RPMI7951 (cell line): Measurements from ENCODE around the gene MYL5. TPM values are rescaled to one million over a fixed set of nuclear protein-coding genes. Genes with fewer than 3 reads are reported as not detected.
"Not testable (repeated sequence)": the region's sequence is repeated elsewhere in the genome, so short reads cannot be mapped to it uniquely, and the experiment has no call there.

ENCODE experiments used
- DNase-seq: peaks from one replicate; pipeline ENCODE4 v3.0.0-alpha.2; 2012; ENCODE audit warnings: low read depth
- total RNA-seq: library from RNA; depleted of rRNA; stranded (reverse); fragments of >200 nt; shearing (Covaris generic); gene quantifications from 2 replicates; pipeline ENCODE4 v1.2.3, GENCODE V29; 2014

The MYL5 gene
- total RNA-seq, 1 experiment from 2014 or later = 3.2 TPM

DNA sequence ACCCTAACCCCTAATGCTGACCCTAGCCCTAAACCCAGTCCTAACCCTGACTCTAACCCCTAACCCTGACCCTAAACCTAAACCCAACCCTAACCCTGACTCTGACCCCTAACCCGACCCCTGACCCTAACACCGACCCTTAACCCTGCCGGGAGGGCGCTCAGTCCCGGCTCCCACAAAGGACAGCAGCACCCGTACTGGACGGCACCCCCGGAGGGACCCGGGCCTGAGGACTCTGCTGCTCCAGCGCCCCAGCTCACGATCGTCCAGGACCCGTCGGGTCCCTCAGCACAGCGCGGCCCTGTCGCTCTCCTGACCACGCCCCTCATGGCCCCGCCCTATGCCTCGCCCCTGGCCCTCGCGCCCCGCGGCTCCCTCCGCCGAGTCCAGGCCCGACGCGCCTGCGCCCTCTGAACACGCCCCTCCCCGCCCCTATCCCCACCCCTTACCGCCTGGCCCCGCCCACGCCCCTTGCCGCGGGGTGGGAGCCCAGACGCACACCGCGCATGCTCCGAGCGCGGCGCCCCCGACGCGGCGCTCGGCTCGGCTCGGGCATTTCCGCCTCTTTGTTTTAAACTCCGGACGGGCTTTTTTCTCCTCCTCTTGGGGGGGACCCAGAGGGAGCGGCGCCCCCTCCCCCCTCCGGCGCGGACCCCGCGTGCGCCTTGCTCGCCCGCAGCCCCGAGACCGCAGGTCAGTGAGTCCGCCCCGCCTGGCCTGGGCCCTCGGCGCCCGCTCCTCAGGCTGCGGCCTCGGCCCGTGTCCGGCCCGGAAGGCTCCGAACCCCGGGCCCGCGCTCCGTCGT, 31.1 kb downstream of the MYL5 start, which contains the start of gene PCGF3:
TSS of gene PCGF3 (plus strand) at position 555 of the 805 bp plus-strand sequence. CDS start 27,849 bp downstream, outside the sequence.
- DNase-seq = peak; percentile 86

DNA sequence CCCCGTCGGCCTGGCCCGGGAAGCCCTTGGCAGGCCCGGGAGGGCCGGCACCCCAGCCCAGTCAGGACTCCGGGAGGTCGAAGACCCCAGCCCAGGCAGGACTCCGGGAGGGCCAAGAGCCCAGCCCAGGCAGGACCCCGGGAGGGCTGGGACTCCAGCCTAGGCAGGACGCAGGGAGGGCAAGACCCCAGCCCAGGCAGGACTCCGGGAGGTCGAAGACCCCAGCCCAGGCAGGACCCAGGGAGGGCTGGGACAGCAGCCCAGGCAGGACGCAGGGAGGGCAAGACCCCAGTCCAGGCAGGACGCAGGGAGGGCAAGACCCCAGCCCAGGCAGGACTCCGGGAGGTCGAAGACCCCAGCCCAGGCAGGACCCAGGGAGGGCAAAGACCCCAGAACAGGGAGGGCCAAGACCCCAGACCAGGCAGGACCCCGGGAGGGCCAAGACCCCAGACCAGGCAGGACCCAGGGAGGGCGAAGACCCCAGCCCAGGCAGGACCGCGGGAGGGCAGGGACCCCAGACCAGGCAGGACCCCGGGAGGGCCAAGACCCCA, 31.8 kb downstream of the MYL5 start:
- not testable (repeated sequence) for DNase-seq

DNA sequence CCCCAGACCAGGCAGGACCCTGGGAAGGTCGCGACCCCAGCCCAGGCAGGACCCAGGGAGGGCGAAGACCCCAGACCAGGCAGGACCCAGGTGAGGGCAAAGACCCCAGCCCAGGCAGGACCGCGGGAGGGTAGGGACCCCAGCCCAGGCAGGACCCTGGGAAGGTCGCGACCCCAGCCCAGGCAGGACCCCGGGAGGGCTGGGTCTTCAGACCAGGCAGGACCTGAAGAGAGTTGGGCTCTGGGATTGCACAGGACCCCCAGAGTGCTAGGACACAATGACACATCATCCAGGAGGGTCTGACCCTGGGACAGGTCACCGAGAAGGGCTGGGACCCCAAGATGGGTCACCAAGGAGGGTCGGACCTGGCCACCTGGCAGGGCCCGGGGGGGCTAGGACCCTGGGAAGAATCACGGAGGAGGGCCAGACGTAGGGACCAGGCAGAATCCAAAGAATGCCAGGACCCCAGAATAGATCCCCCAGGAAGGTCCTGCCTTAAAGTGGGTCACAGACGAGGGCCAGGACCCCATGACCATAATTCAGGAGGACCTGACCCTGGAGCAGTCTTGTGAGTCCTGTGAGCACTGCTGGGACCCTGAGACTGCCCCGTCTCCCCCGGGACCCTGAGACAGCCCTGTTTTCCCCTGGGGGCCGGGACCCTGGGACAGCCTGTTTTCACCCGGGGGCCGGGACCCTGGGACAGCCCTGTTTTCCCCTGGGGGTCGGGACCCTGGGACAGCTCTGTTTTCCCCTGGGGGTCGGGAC, 32.7 kb downstream of the MYL5 start:
- no peak for DNase-seq

DNA sequence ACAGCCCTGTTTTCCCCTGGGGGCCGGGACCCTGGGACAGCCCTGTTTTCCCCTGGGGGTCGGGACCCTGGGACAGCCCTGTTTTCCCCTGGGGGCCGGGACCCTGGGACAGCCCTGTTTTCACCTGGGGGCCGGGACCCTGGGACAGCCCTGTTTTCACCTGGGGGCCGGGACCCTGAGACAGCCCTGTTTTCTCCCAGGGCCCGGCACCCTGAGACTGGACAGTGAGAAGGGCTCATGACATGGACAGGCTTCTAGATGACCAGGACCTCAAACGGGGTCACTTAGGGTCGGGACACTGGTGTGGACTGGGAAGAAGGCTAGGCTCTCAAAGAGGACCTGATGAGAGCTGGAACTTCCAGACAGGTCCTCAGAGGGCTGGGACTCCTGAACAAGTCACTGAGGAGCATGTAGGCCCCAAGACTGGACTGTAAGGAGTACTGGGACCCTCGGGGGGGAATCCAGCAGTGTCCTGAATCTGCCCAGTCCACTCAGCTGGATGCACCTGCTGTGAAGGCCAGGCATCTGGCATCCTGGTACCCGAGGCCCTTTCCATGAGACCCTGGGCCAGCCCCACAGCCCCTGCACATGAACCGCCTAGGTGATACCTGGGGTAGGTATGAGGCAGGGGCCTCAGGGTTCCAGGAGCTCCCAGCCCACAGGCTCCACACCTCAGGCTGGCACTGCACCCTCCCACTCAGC, 33.7 kb downstream of the MYL5 start:
- DNase-seq = no peak

DNA sequence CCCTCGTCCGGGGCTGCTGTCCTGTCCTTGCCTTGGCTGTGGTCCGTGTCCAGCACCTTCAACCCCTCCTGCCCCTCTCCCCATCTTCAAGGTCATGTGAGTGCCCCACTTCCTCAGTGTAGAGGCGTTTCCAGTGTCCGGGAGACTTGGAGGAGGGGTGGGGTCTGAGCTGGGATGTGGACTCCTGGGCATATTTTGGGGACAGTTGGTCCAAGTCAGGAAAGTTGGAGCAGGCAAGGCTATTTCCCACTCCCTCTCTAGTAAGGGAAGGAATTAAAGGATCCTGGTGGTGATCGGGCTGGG, 34.2 kb downstream of the MYL5 start:
- no peak for DNase-seq

DNA sequence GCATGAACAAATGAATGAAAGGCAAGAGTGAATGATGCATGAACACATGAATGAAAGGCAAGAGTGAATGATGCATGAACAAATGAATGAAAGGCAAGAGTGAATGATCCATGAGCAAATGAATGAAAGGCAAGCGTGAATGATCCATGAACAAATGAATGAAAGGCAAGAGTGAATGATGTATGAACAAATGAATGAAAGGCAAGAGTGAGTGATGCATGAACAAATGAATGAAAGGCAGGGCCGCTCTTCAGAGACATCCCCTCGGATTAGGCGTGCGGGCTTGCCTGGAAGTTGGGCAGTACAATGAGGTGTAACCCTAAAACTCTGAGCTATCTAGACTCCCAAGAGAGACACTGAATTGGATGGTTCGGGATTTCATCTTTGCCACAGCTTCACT, 35.0 kb downstream of the MYL5 start:
- DNase-seq = no peak

DNA sequence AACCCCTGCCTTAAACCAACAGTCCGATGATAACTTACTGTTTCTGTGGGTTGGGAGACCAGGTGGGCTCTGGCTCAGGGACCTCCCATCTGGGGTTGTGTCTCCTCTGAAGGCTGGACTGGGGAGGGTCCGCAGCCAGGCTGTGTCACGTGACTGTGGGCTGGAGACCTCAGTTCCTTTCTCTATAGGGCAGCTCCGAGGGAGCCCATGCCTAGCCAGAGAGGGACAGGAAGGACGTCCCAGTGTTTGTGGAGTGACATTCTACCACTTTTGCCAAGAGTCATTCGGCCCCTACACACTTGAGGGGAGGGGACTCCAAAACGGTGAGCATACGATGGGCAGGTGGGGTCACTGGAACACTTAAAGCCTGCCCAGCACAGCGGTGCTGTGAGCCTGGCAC, 35.8 kb downstream of the MYL5 start:
- DNase-seq = no peak

DNA sequence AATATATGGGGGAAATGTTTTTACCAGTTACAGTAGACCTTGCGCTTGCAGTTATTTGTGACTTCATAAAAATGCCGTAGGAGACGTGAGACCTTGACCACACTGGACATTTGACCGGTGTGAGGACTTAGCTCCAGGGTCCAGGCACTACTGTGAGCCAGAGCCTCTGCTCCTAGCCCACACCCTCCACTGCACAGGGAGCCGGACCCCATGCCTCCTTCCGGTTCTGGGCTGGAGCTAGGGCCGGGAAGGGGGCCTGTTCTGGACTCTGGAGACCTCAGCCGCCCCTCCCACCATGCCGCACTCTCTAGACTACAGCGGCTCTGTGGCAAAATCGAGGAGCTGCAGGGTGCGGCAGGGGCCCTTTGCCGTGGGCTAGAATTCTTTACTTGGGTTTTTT, 36.6 kb downstream of the MYL5 start:
- no peak for DNase-seq

DNA sequence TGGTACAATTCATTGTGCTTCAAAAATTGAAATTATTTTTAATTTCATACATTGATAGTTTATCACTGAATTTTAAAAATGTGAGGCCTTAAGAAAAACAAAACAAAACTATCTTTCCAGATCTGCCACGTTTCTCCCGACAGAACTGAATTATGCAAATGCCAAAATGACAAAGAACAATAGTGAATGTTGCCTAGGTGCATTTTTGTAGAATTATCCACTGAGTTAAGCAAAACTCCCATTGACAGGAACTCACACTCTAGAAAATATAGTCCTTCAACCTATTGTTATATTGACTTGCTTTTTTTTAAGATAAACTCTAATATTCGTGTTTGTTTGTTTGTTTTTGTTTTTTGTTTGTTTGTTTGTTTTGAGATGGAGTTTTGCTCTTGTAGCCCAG, 37.8 kb downstream of the MYL5 start:
- DNase-seq = no peak

DNA sequence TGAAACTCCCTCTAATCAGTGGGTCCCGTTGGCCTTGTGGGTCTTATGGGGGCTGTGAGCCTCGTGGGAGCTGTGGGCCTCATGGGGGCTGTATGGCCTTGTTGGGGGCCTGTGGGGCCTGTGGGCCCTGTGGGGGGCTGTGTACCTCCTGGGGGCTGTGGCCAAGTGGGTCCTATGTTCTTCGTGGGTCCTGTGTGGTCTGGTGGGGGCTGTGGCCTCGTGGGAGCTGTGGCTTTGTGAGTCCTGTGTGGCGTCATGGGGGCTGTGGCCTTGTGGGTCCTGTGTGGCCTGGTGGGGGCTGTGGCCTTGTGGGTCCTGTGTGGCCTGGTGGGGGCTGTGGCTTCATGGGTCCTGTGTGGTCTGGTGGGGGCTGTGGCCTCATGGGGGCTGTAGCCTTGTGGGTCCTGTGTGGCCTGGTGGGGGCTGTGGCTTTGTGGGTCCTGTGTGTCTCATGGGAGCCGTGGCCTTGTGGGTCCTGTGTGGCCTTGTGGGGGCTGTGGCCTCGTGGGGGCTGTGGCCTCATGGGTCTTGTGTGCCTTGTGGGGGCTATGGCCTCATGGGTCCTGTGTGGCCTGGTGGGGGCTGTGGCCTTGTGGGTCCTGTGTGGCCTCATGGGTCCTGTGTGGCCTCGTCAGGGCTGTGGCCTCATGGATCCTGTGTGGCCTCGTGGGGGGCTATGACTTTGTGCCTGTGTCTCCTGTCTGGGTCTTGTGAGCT, 38.7 kb downstream of the MYL5 start:
- no peak for DNase-seq

DNA sequence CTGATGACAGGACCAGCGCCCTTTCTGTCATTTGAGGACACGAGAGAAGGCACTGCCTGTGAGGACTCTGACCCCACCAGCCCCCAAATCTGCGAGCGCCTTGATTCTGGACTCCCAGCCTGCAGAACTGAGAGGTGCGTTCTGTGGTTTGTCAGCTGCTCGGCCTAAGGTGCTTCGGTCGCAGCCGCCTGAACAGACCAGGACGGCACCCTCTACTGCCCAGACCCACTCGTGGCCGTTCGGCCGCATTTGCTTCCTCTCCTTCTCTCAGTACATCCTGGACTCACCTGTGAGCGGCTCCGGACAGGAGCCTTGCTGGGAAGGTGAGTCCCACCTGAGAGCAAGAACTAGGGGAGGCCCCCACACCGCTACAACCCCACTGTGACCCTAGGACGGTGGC, 39.7 kb downstream of the MYL5 start:
- DNase-seq = no peak

DNA sequence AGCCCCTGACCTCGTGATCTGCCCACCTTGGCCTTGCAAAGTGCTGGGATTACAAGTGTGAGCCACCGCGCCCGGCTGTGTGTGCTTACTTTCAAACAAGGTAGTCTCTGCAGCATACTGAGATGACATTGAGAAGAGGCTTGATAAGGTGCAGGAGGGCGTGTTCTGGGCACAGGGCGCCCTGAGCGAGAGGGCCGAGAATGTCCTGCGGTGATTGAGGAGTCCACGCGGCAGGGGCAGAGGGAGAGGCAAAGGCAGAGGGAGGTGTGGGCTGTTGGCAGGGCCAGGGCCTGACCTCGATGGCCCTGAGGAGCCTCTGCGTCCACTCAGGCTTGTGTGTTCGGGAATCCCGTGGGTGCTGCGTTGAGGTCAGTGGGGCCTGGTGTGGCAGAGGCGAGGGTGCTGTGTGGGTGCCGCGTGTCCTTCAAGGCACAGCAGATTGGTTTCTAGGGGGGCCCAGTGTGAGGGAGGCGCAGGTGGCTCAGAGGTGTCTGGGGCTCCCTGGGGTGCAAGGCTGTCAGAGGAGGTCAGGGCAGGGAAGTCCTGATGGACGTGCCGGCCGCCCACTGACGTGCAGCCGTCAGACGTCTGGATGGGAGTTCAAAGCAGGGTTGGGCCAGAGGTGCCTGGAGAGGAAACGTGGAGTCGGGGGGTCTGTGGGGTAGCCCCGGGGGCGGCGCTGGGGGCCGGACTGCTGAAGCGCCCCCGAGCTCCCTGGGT, 43.4 kb downstream of the MYL5 start:
- DNase-seq = no peak

DNA sequence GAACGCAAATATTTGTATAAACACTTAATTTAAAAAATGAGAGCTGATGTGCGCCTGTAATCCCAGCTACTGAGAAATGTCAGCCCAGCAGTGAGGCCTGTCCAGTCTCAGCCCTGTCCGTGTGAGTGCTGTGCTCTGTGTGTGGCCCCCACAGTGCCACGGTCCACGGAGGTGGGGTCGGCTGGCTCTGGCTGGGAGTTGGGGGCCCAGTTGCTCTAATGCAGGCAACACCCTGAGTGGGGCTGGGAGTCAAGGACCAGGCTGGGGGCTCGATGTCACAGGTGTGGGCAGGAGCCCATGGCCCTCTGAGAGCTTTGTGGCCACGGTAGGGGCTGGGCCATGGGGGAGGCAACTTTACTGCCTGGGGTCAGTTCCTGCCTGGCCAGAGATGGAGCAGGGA, 44.1 kb downstream of the MYL5 start:
- no peak for DNase-seq

DNA sequence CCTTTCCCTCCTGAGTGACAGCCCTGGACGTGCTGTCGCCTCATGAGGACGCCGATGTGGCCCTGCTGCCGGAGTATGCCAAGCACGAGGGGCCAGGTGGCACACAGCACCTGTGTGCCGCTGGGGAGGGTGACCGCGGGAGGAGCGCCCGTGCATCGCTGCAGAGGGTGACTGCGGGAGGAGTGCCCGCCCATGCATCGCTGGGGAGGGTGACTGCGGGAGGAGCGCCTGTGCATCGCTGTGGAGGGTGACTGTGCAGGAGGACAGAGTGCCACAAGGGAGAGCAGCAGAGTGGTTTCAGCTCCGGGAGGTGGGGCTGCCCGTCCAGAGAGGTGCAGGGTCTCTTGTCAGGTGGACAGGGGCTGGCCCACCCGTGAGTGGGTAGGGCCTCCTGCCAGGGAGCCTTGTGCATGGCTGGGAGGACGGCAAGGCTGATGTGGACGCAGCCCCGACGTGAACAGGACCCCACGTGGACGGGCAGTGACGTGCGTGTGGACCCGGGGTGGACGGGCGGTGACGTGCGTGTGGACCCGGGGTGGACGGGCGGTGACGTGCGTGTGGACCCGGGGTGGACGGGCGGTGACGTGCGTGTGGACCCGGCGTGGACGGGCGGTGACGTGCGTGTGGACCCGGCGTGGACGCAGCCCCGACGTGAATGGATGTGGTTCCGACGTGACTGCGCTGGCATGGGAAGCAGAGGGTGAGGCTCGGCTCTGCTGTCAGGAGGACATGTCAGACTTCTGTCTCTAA, 45.9 kb downstream of the MYL5 start:
- DNase-seq = no peak

DNA sequence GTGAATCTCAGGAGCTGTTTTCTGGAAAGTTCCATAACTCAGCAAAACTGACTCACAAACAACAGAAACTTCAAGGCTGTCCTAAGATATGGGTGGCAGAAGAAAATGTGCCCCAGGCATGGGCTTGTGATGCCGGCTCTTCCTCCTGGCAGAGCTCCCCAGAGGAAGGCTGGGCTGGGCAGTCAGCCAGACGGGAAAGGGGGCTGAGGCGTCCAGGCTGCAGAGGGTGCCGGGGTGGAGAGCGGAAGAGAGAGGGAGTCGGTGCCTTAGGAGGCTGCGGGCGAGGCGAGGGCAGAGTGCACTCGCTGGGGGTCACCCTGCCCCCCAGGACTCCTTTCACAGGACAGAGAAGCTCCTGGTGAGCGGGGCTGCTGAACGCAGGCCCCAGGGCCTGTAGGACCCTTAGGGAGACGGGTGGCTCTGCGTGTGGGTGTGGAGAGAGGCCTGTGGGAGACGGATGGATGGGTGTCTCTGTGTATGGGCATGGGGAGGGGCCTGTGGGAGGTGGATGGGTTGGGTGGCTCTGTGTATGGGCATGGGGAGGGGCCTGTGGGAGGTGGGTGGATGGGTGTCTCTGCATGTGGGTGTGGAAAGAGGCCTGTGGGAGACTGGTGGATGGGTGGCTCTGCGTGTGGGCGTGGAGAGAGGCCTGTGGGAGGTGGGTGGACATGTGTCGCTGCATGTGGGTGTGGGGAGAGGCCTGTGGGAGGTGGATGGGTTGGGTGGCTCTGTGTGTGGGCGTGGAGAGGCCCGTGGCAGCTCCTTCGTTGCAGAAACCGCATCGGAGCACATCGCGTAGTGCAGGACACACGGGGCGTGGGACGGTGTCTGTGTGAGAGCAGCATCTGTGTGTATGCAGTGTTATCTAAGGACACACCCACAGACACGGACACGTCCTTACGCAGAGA, 47.2 kb downstream of the MYL5 start:
- DNase-seq = no peak

DNA sequence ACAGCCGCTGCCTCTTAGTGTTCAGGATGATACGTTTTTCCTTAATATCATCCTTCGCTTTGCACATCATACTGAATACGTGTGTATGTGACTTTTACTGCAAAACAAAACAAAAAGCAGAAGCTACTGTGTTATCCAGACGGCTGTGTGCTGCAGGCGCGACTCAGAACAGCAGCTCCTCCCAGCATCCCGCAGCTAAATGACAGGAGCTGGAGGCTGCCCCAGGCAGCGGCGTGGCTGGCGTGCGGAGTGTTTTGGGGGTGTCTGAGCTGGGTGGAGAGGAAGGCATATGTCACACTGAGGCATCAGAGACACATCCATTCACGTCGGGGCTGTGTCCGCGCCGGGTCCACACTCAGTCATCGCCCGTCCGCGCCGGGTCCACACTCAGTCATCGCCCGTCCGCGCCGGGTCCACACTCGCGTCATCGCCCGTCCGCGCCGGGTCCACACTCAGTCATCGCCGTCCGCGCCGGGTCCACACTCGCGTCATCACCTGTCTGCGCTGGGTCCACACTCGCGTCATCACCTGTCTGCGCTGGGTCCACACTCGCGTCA, 47.9 kb downstream of the MYL5 start:
- DNase-seq = no peak

DNA sequence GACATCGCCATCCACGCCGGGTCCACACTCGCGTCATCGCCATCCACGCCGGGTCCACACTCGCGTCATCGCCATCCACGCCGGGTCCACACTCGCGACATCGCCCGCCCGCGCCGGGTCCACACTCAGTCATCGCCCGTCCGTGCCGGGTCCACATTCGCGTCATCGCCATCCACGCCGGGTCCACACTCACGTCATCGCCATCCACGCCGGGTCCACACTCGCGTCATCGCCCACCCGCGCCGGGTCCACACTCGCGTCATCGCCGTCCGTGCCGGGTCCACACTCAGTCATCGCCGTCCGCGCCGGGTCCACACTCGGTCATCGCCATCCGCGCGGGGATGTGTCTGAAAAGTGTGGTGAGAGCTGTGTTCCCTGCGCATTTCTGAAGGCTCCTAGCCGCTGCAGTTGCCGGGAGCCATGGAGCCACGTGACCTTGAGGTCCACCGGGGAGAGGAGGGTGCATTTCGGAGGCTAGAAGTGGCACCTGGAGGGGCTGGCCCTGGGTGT, 48.6 kb downstream of the MYL5 start:
- DNase-seq = no peak

DNA sequence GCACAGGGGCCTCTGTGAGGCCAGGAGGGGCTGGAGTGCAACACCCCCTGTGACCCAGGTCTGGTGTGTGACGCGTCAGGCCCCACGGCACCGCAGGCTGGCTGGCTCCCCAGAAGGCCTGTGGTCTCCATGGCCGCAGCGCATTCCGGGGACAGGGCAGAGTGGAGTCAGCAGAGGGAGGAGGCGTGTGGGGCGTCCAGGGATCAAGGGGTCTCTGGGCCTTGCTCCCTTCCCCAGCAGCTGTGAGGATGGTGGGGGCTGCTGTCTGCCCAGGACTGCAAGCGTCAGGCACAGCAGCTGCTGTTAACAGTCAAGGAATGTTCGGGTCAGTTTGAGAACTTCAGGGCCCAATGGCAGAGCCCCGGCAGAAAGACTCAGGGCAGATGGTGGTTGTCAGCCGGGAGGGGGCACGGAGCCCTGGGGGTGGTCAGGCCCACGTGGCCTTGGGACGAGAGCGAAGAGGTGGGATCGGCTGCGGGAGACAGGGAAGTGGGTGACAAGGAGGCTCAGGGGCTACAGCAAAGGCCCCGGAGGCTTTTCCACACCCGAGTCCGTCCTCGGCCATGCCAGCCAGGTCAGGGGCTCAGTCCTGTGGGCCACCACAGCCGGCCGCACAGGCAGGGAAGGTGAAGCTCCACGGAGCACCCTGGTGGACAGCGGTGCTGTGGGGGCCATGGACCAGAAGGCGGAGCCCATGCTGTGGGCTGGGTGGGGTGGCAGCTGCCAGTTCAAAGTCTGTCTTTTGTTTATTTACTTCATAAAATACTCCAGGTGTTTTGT, 49.6 kb downstream of the MYL5 start:
- no peak for DNase-seq
